ENCODE results near the gene CNTNAP5.

DNA sequence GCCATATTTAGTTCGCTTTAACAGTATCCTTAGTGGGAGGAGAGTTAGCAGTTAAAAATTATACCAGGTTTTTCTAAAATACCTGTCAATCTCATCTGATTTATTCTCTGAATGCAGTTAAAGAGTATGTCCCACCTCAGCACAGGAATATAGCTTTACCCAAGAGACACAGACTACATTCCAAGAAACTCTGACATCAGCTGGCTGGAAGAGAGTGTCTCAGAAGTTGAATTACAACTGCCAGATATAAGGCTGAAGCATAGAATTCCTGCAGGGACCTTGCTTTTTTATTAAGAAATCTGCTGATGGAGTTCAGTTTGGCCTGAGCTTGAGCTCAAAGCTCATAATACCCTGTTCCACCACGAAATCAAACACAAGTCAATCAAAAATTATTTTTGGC is 25.4 kb upstream of the CNTNAP5 start:
- TF ChIP-seq GABPA (IDR thresholded peaks at IDR 0.05 in 1 of 2, conservative IDR thresholded peaks at IDR 0.05 in 1 of 2) (no peak), SP1 (IDR thresholded peaks at IDR 0.05) (no peak), CTCF (IDR thresholded peaks at IDR 0.05; ENCODE audit: low read depth, low read length, missing input control) (no peak), HNF4A (conservative IDR thresholded peaks at IDR 0.05) (no peak), TAF1 (conservative IDR thresholded peaks at IDR 0.05) (no peak), MAX (IDR thresholded peaks at IDR 0.05) (no peak), REST (IDR thresholded peaks at IDR 0.05) (no peak), FOXA1 (IDR thresholded peaks at IDR 0.05) (no peak), ZBTB33 (IDR thresholded peaks at IDR 0.05) (no peak), ATF3 (IDR thresholded peaks at IDR 0.05) (no peak)
